ENCODE measurements around the gene HSD17B8.

The HSD17B8 gene

DNA sequence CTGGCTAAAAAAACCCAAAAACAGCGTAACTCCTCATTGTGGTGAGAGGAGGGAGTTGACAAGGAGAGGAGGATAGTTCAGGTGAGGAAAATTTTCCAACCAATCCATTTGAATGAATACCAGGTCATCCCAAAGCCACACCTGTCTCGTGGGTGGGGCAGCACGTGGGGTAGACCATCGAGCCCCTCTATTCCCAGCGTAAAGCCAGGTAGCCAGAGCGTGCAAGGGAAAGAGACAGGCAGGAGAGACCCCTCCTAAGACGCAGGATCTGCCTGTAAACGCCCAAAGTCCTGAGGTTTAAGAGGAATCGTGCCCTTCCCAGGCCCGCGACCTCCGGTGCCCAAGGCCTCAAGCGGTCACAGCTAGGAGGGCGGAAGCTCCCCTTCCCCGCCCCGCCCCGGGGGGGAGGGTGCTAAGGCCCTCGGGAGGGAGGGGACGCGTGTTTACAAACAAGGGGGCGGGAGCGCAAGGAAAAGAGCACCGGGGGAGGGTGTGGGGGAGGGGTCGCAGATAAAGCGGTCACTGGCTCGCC lies 4.7 kb upstream of the HSD17B8 start:
- no peak for TF ChIP-seq TAF1 (IDR thresholded peaks at IDR 0.05; ENCODE audit: borderline replicate concordance, insufficient read depth, low read length)
- peak; percentile 98 for TF ChIP-seq SIN3A (IDR thresholded peaks at IDR 0.05; ENCODE audit: borderline replicate concordance, insufficient read depth, low read length)

DNA sequence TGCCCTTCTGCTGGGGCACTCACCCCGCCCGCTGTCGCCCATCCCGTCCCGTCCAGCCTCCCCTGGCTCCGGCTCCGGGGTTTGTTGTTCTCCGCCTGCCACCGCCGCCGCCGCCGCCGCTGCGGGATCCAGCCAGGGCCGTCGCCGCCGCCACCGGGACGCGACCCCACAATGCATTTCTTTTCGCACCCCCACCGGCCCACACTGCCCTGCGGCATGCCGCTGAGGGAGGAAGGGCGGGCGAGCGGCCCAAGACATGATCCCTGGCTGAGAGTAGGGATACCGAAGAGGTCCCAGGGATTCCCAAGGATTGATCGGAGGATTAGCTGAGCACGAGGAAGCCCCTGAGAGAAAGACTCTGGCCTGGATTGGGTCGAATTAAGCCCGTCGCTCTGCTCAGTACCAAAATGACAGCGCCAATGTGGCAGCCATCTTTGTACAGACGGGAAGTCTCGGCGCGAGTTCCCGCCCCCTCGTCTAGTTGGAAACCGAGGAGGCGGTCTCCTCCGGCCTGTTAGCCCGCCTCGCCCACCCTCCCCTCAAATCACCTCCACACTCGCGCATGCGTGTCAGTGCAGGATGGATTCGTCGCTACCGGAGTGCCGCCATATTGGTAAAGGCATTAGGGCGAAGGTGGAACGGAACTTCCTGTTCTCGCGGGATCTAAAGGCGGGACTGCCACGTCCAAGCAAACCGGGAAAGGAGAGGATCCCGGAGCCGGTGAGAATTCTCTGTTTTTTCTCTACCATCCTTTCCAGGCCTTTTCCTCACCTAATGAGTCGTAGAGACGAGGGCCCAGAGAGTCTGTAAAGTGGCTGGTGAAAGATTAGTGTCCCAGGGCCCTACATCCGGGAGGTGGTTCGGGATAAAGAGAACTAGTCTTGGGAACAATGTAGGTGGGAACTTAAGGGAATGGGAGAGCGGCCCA lies 4.0 kb upstream of the HSD17B8 start, which contains the start of the genes RXRB and SLC39A7:
Gene RXRB (minus strand): TSS at position 447 of the 928 bp plus-strand sequence. CDS start 189 bp downstream, at position 258.
Gene SLC39A7 (plus strand): TSS at position 649 of the 928 bp plus-strand sequence. CDS start 379 bp downstream, outside the sequence.
- 0 out of 2 replicates have a peak, but pooled peaks have one; percentile 34 for TF ChIP-seq SIN3A (IDR thresholded peaks at IDR 0.05; ENCODE audit: borderline replicate concordance, insufficient read depth, low read length)
- TF ChIP-seq TAF1 (IDR thresholded peaks at IDR 0.05; ENCODE audit: borderline replicate concordance, insufficient read depth, low read length) = peak; percentile 90; the same call in 1 of the 2 replicates
- peak; percentile 82 for TF ChIP-seq POLR2AphosphoS5 (IDR thresholded peaks at IDR 0.05; ENCODE audit: low read depth, low read length)
- TF ChIP-seq FOXP2 (optimal IDR thresholded peaks at IDR 0.05; ENCODE audit: borderline replicate concordance, extremely low read depth, extremely low read length, insufficient read depth) = no peak

DNA sequence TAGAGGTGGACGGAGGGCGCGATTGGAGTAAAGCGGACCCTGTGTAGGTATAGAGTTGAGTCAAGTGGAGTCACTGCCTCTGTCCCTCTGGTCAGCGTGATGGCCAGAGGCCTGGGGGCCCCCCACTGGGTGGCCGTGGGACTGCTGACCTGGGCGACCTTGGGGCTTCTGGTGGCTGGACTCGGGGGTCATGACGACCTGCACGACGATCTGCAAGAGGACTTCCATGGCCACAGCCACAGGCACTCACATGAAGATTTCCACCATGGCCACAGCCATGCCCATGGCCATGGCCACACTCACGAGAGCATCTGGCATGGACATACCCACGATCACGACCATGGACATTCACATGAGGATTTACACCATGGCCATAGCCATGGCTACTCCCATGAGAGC lies 3.3 kb upstream of the HSD17B8 start:
- TF ChIP-seq TAF1 (IDR thresholded peaks at IDR 0.05; ENCODE audit: borderline replicate concordance, insufficient read depth, low read length) (no peak), FOXP2 (optimal IDR thresholded peaks at IDR 0.05; ENCODE audit: borderline replicate concordance, extremely low read depth, extremely low read length, insufficient read depth) (no peak)
- TF ChIP-seq, protein P1, sequence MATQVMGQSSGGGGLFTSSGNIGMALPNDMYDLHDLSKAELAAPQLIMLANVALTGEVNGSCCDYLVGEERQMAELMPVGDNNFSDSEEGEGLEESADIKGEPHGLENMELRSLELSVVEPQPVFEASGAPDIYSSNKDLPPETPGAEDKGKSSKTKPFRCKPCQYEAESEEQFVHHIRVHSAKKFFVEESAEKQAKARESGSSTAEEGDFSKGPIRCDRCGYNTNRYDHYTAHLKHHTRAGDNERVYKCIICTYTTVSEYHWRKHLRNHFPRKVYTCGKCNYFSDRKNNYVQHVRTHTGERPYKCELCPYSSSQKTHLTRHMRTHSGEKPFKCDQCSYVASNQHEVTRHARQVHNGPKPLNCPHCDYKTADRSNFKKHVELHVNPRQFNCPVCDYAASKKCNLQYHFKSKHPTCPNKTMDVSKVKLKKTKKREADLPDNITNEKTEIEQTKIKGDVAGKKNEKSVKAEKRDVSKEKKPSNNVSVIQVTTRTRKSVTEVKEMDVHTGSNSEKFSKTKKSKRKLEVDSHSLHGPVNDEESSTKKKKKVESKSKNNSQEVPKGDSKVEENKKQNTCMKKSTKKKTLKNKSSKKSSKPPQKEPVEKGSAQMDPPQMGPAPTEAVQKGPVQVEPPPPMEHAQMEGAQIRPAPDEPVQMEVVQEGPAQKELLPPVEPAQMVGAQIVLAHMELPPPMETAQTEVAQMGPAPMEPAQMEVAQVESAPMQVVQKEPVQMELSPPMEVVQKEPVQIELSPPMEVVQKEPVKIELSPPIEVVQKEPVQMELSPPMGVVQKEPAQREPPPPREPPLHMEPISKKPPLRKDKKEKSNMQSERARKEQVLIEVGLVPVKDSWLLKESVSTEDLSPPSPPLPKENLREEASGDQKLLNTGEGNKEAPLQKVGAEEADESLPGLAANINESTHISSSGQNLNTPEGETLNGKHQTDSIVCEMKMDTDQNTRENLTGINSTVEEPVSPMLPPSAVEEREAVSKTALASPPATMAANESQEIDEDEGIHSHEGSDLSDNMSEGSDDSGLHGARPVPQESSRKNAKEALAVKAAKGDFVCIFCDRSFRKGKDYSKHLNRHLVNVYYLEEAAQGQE (IDR thresholded peaks at IDR 0.05; ENCODE audit: insufficient read depth in 1 of 2, low read depth in 2 of 2, low read length in 2 of 2) = no peak

DNA sequence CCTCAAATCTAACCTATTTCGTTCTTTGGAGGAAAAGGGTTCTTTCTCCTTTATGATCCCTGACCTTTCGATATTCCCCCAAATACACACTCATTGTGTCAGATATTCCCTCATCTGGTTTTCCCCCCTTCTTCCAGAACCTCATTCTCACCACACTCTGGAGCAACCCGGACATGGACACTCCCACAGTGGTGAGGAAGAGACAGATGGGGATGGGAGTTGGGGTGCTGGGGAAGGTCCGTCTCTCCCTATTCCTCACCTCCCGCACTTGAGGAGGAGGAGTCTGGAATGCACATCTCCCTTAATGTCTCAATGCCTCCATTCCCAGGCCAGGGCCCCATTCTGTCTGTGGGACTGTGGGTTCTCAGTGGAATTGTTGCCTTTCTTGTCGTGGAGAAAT lies 2.5 kb upstream of the HSD17B8 start:
- TF ChIP-seq SIN3A (IDR thresholded peaks at IDR 0.05; ENCODE audit: borderline replicate concordance, insufficient read depth, low read length) = no peak
- TF ChIP-seq FOXP2 (optimal IDR thresholded peaks at IDR 0.05; ENCODE audit: borderline replicate concordance, extremely low read depth, extremely low read length, insufficient read depth) = no peak
- no peak for TF ChIP-seq POLR2AphosphoS5 (IDR thresholded peaks at IDR 0.05; ENCODE audit: low read depth, low read length)
- TF ChIP-seq, protein P1 (IDR thresholded peaks at IDR 0.05; ENCODE audit: insufficient read depth in 1 of 2, low read depth in 2 of 2, low read length in 2 of 2) = no peak
- no peak for TF ChIP-seq TAF1 (IDR thresholded peaks at IDR 0.05; ENCODE audit: borderline replicate concordance, insufficient read depth, low read length)

DNA sequence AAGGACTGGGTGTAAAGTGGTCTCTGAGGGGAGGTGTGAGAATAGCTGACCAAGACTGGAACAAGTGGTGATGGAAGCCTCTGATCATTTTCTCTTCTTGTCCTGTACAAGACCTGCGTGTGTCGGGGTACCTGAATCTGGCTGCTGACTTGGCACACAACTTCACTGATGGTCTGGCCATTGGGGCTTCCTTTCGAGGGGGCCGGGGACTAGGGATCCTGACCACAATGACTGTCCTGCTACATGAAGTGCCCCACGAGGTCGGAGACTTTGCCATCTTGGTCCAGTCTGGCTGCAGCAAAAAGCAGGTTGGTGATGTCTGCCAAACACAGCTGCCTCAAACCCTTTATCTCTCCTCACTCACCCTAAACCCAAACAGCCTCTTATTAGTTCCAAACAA lies 1.7 kb upstream of the HSD17B8 start:
- TF ChIP-seq, protein P1 (IDR thresholded peaks at IDR 0.05; ENCODE audit: insufficient read depth in 1 of 2, low read depth in 2 of 2, low read length in 2 of 2) = no peak
- TF ChIP-seq TAF1 (IDR thresholded peaks at IDR 0.05; ENCODE audit: borderline replicate concordance, insufficient read depth, low read length) = no peak
- TF ChIP-seq FOXP2 (optimal IDR thresholded peaks at IDR 0.05; ENCODE audit: borderline replicate concordance, extremely low read depth, extremely low read length, insufficient read depth) = no peak
- TF ChIP-seq POLR2AphosphoS5 (IDR thresholded peaks at IDR 0.05; ENCODE audit: low read depth, low read length) = no peak
- no peak for TF ChIP-seq SIN3A (IDR thresholded peaks at IDR 0.05; ENCODE audit: borderline replicate concordance, insufficient read depth, low read length)
